HL-60 (cell line): Measurements from ENCODE around the gene ATF7IP.

ENCODE experiments used
- GABPA ChIP-seq: IDR thresholded peaks from 2 replicates; pipeline ENCODE4 v1.6.1; 2012; ENCODE audit warnings: low read depth
- TF ChIP-seq, protein P1 (sequence below): IDR thresholded peaks from one replicate; pipeline ENCODE4 v1.5.1; 2011; ENCODE audit warnings: low read length, control low read depth, inconsistent platforms; ENCODE audit not compliant: insufficient read depth

DNA sequence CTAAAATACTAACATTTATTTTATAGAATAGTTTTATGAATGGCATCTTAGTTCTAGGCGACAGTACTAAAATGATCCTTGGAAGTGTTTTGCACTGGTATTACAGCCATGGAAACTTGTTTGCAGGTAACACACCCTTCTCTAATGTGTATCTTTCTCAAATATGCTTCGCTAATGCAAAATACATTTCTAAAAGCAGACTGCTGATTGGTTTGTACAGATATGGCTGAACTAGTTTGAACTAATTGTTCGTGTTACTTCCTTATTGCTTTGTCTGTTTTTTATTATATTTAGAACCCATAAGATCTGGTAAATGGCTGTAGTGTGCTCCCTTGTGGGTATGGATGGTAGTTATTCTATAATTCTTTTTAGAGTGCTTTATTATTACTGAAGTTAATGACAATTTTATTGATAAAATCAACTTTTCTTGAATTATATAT lies 53.0 kb downstream of the ATF7IP start:
- TF ChIP-seq GABPA, result no peak
- TF ChIP-seq, protein P1, sequence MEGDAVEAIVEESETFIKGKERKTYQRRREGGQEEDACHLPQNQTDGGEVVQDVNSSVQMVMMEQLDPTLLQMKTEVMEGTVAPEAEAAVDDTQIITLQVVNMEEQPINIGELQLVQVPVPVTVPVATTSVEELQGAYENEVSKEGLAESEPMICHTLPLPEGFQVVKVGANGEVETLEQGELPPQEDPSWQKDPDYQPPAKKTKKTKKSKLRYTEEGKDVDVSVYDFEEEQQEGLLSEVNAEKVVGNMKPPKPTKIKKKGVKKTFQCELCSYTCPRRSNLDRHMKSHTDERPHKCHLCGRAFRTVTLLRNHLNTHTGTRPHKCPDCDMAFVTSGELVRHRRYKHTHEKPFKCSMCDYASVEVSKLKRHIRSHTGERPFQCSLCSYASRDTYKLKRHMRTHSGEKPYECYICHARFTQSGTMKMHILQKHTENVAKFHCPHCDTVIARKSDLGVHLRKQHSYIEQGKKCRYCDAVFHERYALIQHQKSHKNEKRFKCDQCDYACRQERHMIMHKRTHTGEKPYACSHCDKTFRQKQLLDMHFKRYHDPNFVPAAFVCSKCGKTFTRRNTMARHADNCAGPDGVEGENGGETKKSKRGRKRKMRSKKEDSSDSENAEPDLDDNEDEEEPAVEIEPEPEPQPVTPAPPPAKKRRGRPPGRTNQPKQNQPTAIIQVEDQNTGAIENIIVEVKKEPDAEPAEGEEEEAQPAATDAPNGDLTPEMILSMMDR, result no peak
